ENCODE data around the gene OSR1. TPM values are rescaled to one million over a fixed set of nuclear protein-coding genes. Genes with fewer than 3 reads are reported as not detected.

Gene OSR1
- total RNA-seq, 1 experiment from 2014 or later, result 2.6 TPM

DNA sequence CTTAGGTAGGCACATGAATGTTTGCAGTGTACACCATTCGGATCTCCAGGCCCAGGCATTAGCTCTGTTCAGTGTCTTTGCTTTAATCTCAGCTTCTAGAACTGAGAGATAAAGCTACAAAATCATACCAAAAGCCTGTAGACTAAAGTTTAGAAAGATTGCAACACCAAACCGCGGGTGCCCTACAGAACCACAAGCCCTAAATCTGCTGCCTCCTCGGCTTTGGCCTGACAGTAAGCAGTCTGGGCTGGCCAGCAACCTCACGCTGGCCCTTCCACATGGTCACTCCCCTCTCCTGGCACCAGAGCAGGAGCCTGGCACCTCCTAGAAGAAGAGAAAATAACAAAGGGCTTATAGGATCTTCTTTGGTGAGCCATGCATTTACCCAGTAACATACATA is 8.9 kb upstream of the OSR1 start:
- no peaks in the 10 kb centered on the region for H3K9me2 ChIP-seq (ENCODE audit: insufficient read depth)
- ChIA-PET RAD21 (ENCODE audit: low non-redundant PET in 1 of 2, low total read pairs in 2 of 2, uncharacterized antibody in 2 of 2, unreplicated experiment in 2 of 2) (interaction anchor here in 1 of 2 experiments (1.0 kb wide), 1 partner anchor 980 kb away, joined by 3 read pairs; no protein-coding TSS in a partner anchor), CTCF (interaction anchor here (1.0 to 1.1 kb wide), 2 partner anchors 10 to 300 kb away, joined by 3 read pairs; no protein-coding TSS in a partner anchor), POLR2A (no interaction called here)
- no peak overlapping the region for H2AFZ ChIP-seq (ENCODE audit: low read depth, low read length, poor library complexity, severe bottlenecking)
- no peaks in the 10 kb centered on the region for H3K79me2 ChIP-seq (ENCODE audit: insufficient read depth, low read length)
- H3K4me2 ChIP-seq (ENCODE audit: low read length), result no peak overlapping the region
- intact Hi-C loops (cut with micrococcal nuclease), result no loop called here
- H3K9ac ChIP-seq (ENCODE audit: low read length), result no peak overlapping the region
- H4K20me1 ChIP-seq (ENCODE audit: insufficient read depth), result no peaks in the 10 kb centered on the region
- peaks cover 0 to 8% of the 10 kb centered on the region in 2 experiments; a peak in 1 of 4 replicates for H3K4me1 ChIP-seq (ENCODE audit: control insufficient read depth in 1 of 2, insufficient read depth in 2 of 2, low read length in 2 of 2)
- TF ChIP-seq, protein P1, sequence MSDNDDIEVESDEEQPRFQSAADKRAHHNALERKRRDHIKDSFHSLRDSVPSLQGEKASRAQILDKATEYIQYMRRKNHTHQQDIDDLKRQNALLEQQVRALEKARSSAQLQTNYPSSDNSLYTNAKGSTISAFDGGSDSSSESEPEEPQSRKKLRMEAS (IDR thresholded peaks at IDR 0.05), result no peak
- TF ChIP-seq ELF1 (IDR thresholded peaks at IDR 0.05; ENCODE audit: borderline replicate concordance, low read depth) (no peak), JUND (IDR thresholded peaks at IDR 0.05) (no peak), CBX3 (IDR thresholded peaks at IDR 0.05; ENCODE audit: low read depth) (no peak), ZFX (IDR thresholded peaks at IDR 0.05) (no peak), TCF7L2 (IDR thresholded peaks at IDR 0.05; ENCODE audit: borderline replicate concordance, extremely low read depth, insufficient read depth, insufficient read length) (no peak), POLR2AphosphoS5 (IDR thresholded peaks at IDR 0.05; ENCODE audit: low read depth, low read length) (no peak), EZH2phosphoT487 (IDR thresholded peaks at IDR 0.05; ENCODE audit: borderline replicate concordance) (no peak)
- TF ChIP-seq, protein P2, sequence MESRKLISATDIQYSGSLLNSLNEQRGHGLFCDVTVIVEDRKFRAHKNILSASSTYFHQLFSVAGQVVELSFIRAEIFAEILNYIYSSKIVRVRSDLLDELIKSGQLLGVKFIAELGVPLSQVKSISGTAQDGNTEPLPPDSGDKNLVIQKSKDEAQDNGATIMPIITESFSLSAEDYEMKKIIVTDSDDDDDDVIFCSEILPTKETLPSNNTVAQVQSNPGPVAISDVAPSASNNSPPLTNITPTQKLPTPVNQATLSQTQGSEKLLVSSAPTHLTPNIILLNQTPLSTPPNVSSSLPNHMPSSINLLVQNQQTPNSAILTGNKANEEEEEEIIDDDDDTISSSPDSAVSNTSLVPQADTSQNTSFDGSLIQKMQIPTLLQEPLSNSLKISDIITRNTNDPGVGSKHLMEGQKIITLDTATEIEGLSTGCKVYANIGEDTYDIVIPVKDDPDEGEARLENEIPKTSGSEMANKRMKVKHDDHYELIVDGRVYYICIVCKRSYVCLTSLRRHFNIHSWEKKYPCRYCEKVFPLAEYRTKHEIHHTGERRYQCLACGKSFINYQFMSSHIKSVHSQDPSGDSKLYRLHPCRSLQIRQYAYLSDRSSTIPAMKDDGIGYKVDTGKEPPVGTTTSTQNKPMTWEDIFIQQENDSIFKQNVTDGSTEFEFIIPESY (IDR thresholded peaks at IDR 0.05; ENCODE audit: extremely low read depth, insufficient replicate concordance, low read length), result no peak
- DNase-seq (ENCODE audit: low read depth, low spot score) (no peak), ATAC-seq (no peak)
- H3K9me3 ChIP-seq (ENCODE audit: control insufficient read depth in 1 of 2, insufficient read depth in 1 of 2, low read depth in 1 of 2, low read length in 2 of 2), result no peaks in the 10 kb centered on the region
- H3K4me3 ChIP-seq (replicated peaks in 1 of 2; ENCODE audit: low read depth in 1 of 2, low read length in 2 of 2), result no peak overlapping the region
- H3K36me3 ChIP-seq (ENCODE audit: control insufficient read depth in 1 of 2, insufficient read depth in 2 of 2, low read length in 2 of 2), result no peaks in the 10 kb centered on the region
- peaks cover 9% of the 10 kb centered on the region; the same call in 1 of the 2 replicates for H3K27me3 ChIP-seq (ENCODE audit: insufficient read depth, low read length)
- no peak overlapping the region for H3K27ac ChIP-seq (ENCODE audit: low read depth, low read length)
- BruUV-seq (replicated peaks), result no TSS peak

Data from HCT116 (cell line).